T-helper 17 cell (primary cell): ENCODE data around the gene SLMAP. TPM values are rescaled to one million over a fixed set of nuclear protein-coding genes. Genes with fewer than 3 reads are reported as not detected.

Experiments
- ATAC-seq: fragments of 150-1000 bp; cut with Tn5 transposase; 2 replicates; pipeline ENCODE4 v1.10.0; 2021; ENCODE audit warnings: mild to moderate bottlenecking, moderate library complexity
- DNase-seq, 3 donors: peaks; one replicate each; pipeline versions ENCODE4 v3.0.0 to v3.0.0-alpha.2; 2020 to 2021
- H3K9me3 ChIP-seq: one replicate; pipeline ENCODE4 v1.7.0; 2013; ENCODE audit warnings: low read length, mild to moderate bottlenecking; ENCODE audit not compliant: control insufficient read depth, poor library complexity, severe bottlenecking
- H3K27ac Mint-ChIP-seq: one replicate; pipeline ENCODE4 v1.8.0; 2022; ENCODE audit warnings: mild to moderate bottlenecking, moderate library complexity, mixed read lengths
- H3K27me3 Mint-ChIP-seq: one replicate; pipeline ENCODE4 v1.8.0; 2022; ENCODE audit warnings: mixed read lengths
- H3K36me3 Mint-ChIP-seq: one replicate; pipeline ENCODE4 v1.8.0; 2022; ENCODE audit warnings: low read depth, mixed read lengths
- H3K4me1 Mint-ChIP-seq: one replicate; pipeline ENCODE4 v1.8.0; 2022; ENCODE audit warnings: mild to moderate bottlenecking, mixed read lengths
- H3K4me3 Mint-ChIP-seq: one replicate; pipeline ENCODE4 v1.8.0; 2022; ENCODE audit warnings: mild to moderate bottlenecking, moderate library complexity, mixed read lengths
- total RNA-seq, 4 donors: library from RNA in 2 of 4; stranded (reverse) in 2 of 4; gene quantifications; one replicate each; pipeline ENCODE4 v1.2.3 and lab custom pipeline; 2022 to 2026

Gene SLMAP
- total RNA-seq, 2 donors from 2014 or later: 59.0 to 71.4 TPM

- Mint-ChIP-seq H3K27ac (no peak overlapping the region), H3K27me3 (no peaks in the 10 kb centered on the region), H3K4me3 (no peak overlapping the region), H3K36me3 (peaks cover 2% of the 10 kb centered on the region), H3K4me1 (peaks cover 3% of the 10 kb centered on the region)
- ATAC-seq (no peak), DNase-seq (no peak)
- no peaks in the 10 kb centered on the region for H3K9me3 ChIP-seq
These were observed 207.8 kb downstream of the SLMAP start for GRCh38 chr3:57963811-57964346.

GRCh38 chr3:57966829-57967228 lies 210.7 kb downstream of the SLMAP start:
- ATAC-seq (no peak), DNase-seq (no peak)
- no peaks in the 10 kb centered on the region for H3K9me3 ChIP-seq
- no peaks in the 10 kb centered on the region for H3K36me3 Mint-ChIP-seq
- H3K27me3 Mint-ChIP-seq: no peaks in the 10 kb centered on the region
- no peak overlapping the region for H3K27ac Mint-ChIP-seq
- H3K4me3 Mint-ChIP-seq: no peak overlapping the region
- H3K4me1 Mint-ChIP-seq: peaks cover 7% of the 10 kb centered on the region

DNA sequence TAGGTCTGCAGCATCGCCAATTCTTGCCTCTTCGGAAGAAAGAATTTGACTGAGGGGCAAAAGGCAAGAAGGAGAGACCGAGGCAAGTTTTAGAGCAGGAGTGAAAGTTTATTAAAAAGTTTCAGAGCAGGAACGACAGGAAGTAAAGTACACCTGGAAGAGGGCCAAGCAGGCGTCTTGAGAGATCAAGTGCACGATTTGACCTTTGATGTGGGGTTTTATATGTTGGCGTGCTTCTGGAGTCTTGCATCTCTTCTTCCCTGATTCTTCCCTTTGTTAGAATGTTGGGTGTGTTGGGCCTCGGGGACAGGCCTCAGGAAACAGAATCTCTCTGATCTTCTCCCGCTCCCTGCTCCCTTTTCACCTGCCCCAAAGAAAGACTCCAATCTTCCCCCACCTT lies 211.5 kb downstream of the SLMAP start:
- no peak for DNase-seq
- no peaks in the 10 kb centered on the region for H3K9me3 ChIP-seq
- no peak for ATAC-seq
- H3K4me3 Mint-ChIP-seq: no peak overlapping the region
- H3K36me3 Mint-ChIP-seq: no peaks in the 10 kb centered on the region
- peaks cover 13% of the 10 kb centered on the region for H3K4me1 Mint-ChIP-seq
- no peaks in the 10 kb centered on the region for H3K27me3 Mint-ChIP-seq
- no peak overlapping the region for H3K27ac Mint-ChIP-seq

DNA sequence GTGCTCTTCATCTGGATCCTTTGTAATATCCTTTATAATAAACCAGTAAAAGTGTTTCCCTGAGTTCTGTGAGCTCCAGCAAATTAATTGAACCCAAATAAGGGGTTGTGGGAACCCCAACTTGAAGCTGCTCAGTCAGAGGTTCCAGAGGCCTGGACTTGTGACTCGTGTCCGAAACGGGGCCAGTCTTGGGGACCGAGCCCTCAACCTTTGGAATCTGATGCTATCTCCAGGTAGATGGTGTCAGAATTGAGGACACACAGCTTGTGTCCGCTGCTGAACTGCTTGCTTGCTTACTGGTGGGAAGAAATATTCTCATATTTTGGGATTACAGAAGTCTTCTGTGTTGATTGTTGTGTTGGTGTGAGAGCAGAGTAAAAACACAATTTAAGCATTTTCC lies 212.4 kb downstream of the SLMAP start:
- Mint-ChIP-seq H3K27ac (no peak overlapping the region), H3K36me3 (no peaks in the 10 kb centered on the region), H3K4me3 (no peak overlapping the region), H3K27me3 (no peaks in the 10 kb centered on the region), H3K4me1 (peaks cover 13% of the 10 kb centered on the region)
- ATAC-seq (no peak), DNase-seq (no peak)
- no peaks in the 10 kb centered on the region for H3K9me3 ChIP-seq

- H3K27ac Mint-ChIP-seq: peak overlapping the region; percentile 45
- peaks cover 13% of the 10 kb centered on the region for H3K4me1 Mint-ChIP-seq
- H3K4me3 Mint-ChIP-seq: no peak overlapping the region
- ATAC-seq (no peak), DNase-seq (no peak)
- H3K36me3 Mint-ChIP-seq: no peaks in the 10 kb centered on the region
- H3K9me3 ChIP-seq: no peaks in the 10 kb centered on the region
- no peaks in the 10 kb centered on the region for H3K27me3 Mint-ChIP-seq
These were observed 215.9 kb downstream of the SLMAP start for GRCh38 chr3:57971975-57972374.

DNA sequence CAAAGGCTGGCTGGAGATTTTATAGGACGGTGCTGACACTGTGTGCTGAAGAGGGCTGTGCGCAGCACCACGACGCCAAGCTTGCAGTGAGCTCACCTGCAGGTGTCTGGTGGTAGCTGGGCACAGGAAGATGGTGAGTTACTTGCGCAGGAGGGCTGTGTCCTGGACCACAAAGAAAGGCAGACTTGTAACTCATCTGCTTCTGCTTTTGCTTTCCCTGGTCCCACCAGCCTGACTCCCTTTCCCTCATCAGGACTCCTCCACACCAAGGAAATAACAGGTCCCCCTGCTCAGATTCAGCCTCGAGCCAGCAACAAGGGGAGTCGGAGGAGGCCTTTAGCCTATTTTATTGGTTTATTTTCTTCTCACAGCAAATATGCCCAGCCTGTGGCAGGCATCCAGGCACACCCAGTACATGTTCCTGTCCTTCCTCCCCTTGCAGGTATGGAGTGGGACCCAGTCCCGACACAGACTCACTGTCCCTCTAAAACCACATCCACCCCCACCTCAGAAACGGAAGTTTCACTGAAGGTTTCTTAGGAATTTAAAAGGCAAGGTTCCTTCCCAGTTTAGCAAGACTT lies 216.5 kb downstream of the SLMAP start:
- no peaks in the 10 kb centered on the region for H3K27me3 Mint-ChIP-seq
- no peak for DNase-seq
- H3K27ac Mint-ChIP-seq: peak overlapping the region; percentile 45
- H3K4me1 Mint-ChIP-seq: peaks cover 10% of the 10 kb centered on the region
- H3K9me3 ChIP-seq: no peaks in the 10 kb centered on the region
- H3K36me3 Mint-ChIP-seq: no peaks in the 10 kb centered on the region
- H3K4me3 Mint-ChIP-seq: no peak overlapping the region
- no peak for ATAC-seq

GRCh38 chr3:57973715-57974477 lies 217.8 kb downstream of the SLMAP start:
- H3K4me1 Mint-ChIP-seq: peaks cover 12% of the 10 kb centered on the region
- no peaks in the 10 kb centered on the region for H3K36me3 Mint-ChIP-seq
- ATAC-seq (no peak), DNase-seq (no peak)
- no peak overlapping the region for H3K27ac Mint-ChIP-seq
- H3K27me3 Mint-ChIP-seq: no peaks in the 10 kb centered on the region
- H3K9me3 ChIP-seq: no peaks in the 10 kb centered on the region
- H3K4me3 Mint-ChIP-seq: peak overlapping the region; percentile 5

GRCh38 chr3:57974796-57975388 lies 218.8 kb downstream of the SLMAP start:
- Mint-ChIP-seq H3K27ac (no peak overlapping the region), H3K27me3 (no peaks in the 10 kb centered on the region), H3K4me3 (no peak overlapping the region), H3K36me3 (no peaks in the 10 kb centered on the region), H3K4me1 (peaks cover 12% of the 10 kb centered on the region)
- DNase-seq (no peak), ATAC-seq (no peak)
- no peaks in the 10 kb centered on the region for H3K9me3 ChIP-seq

DNA sequence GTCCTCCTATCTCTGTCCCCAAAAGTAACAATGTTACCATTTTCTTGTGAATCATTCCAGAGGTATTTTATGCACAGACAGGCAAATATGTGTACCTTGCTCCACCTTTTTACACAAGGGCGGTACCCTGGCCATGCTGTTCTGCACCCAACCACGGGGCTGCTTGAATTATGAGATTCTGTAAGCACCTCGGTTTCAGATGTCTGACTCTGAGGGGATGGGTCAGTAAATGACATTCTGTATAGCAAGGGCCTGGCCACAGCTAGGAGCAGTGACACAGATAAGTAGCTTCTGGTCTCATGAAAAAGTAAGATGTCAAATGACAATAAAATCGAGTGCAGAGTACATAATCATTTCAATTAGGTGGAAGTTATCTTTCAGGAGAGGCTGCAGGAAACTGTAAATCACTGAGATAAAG lies 221.7 kb downstream of the SLMAP start:
- ATAC-seq (no peak), DNase-seq (no peak)
- Mint-ChIP-seq H3K4me1 (peaks cover 8% of the 10 kb centered on the region), H3K36me3 (no peaks in the 10 kb centered on the region), H3K27ac (peak overlapping the region; percentile 19), H3K4me3 (no peak overlapping the region), H3K27me3 (no peaks in the 10 kb centered on the region)
- no peaks in the 10 kb centered on the region for H3K9me3 ChIP-seq

DNA sequence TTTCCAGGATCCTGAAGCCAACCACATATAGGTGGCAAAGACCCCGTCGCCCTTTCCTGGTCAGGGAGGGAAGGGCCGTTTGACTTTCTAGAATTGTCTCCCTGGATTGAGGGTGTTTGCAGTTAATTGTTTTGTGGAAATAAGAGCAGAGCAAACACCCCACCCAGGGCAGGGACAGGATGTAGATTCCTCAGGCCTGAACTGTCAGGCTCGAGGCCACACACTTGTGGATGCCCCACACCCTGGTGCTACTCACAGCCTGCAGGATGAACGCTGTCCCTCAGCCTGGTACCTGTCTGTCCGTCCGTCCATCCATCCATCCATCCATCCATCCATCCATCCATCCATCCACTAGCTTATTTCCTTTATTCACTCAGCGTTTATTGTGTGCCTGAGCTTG lies 222.2 kb downstream of the SLMAP start:
- Mint-ChIP-seq H3K27me3 (no peaks in the 10 kb centered on the region), H3K4me3 (no peak overlapping the region)
- ATAC-seq: no peak

More for the DNA sequence above, 222.2 kb downstream of the SLMAP start:
- no peaks in the 10 kb centered on the region for H3K9me3 ChIP-seq
- Mint-ChIP-seq H3K4me1 (peaks cover 10% of the 10 kb centered on the region), H3K27ac (no peak overlapping the region), H3K36me3 (no peaks in the 10 kb centered on the region)
- DNase-seq: no peak

Other genes starting within 250 kb of the SLMAP start
- gene DNAH12, start 212.0 kb upstream of the SLMAP start, total RNA-seq: under 1 TPM; 0.07 to 0.23 TPM
- gene PDE12, start 200.0 kb upstream of the SLMAP start, total RNA-seq: 10 to 100 TPM; 30.2 to 31.7 TPM
- gene ARF4, start 159.0 kb upstream of the SLMAP start, total RNA-seq: 10 to 100 TPM; 69.0 to 71.3 TPM
- gene DENND6A, start 63.2 kb upstream of the SLMAP start, total RNA-seq: 10 to 100 TPM; 38.9 to 49.7 TPM